Measurements from ENCODE around the gene POLR1D.

Gene POLR1D

DNA sequence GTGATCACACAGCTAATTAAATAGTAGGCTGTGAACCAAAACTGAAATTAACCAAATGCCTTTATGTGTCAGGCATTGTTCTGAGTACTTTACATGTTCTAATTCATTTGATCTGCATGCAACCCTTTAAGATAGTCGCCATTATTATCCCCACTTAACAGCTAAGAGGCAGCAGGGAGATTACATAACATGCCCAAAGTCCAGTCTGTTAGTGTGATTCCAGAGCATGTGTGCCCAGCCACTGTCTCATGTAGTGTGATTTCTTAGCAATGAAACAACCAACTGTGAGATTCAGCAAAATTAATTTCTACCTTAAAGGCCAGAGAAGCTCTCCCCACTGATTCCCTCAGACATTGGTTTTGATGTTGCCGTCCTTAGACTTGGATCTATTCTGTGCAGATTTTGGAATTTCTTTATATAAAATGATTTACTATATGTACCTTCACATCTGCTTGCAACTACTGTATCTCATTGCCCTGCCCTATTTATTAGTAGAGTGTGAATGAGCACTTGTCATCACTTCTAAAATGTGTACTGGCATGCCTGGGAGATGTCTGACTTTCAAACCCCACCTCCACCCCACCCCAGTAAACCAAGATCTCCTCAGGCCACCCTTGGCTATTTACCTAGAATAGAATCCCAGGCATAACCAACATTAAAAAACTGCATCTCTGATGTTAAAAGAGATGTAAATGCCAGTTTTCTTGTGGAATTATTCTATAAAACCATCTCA is 41.2 kb downstream of the POLR1D start:
- Histone ChIP-seq H3K27me3 (ENCODE audit: insufficient read depth, poor library complexity, severe bottlenecking) (no peaks in the 10 kb centered on the region), H3K4me3 (ENCODE audit: severe bottlenecking) (no peak overlapping the region), H3K27ac (ENCODE audit: poor library complexity, severe bottlenecking) (no peak overlapping the region), H3K36me3 (ENCODE audit: low read depth) (peaks cover 17% of the 10 kb centered on the region), H3K9me3 (ENCODE audit: severe bottlenecking) (no peaks in the 10 kb centered on the region), H3K4me1 (ENCODE audit: insufficient read depth, poor library complexity, severe bottlenecking) (peaks cover 11% of the 10 kb centered on the region)
- ATAC-seq (ENCODE audit: low read depth) (no peak), DNase-seq (ENCODE audit: low spot score) (no peak)
- no peak for TF ChIP-seq CTCF (IDR thresholded peaks at IDR 0.05; ENCODE audit: poor library complexity, severe bottlenecking)

DNA sequence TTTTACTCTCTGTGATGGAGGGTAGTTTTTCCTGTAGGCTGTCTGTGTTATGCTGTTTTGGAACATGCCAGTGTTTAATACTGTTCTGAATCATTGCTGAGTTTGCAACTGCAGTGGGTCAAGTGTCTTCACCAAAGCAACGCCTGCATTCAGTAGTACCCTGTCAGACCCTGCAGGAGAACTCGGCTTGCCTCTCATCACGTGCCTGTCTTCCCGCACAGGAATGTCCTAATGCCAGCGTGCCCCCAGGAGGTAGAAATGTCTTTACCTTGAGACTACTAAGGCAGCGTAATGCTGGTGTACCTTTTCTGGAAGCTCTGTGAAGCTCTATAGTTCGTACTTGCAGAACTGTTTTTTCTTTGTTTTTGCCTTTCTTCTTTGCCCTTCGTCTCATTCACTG is 42.3 kb downstream of the POLR1D start:
- Histone ChIP-seq H3K27ac (ENCODE audit: poor library complexity, severe bottlenecking) (no peak overlapping the region), H3K36me3 (ENCODE audit: low read depth) (peaks cover 14% of the 10 kb centered on the region), H3K9me3 (ENCODE audit: severe bottlenecking) (no peaks in the 10 kb centered on the region), H3K4me3 (ENCODE audit: severe bottlenecking) (no peak overlapping the region), H3K4me1 (ENCODE audit: insufficient read depth, poor library complexity, severe bottlenecking) (peaks cover 1% of the 10 kb centered on the region), H3K27me3 (ENCODE audit: insufficient read depth, poor library complexity, severe bottlenecking) (no peaks in the 10 kb centered on the region)
- ATAC-seq (ENCODE audit: low read depth) = no peak
- TF ChIP-seq CTCF (IDR thresholded peaks at IDR 0.05; ENCODE audit: poor library complexity, severe bottlenecking) = no peak
- DNase-seq (ENCODE audit: low spot score) = no peak

GRCh38 chr13:27665333-27665732 is 43.6 kb downstream of the POLR1D start:
- no peak for ATAC-seq (ENCODE audit: low read depth)
- Histone ChIP-seq H3K27me3 (ENCODE audit: insufficient read depth, poor library complexity, severe bottlenecking) (no peaks in the 10 kb centered on the region), H3K36me3 (ENCODE audit: low read depth) (peaks cover 9% of the 10 kb centered on the region; the same call in 1 of the 2 replicates), H3K4me1 (ENCODE audit: insufficient read depth, poor library complexity, severe bottlenecking) (no peaks in the 10 kb centered on the region), H3K4me3 (ENCODE audit: severe bottlenecking) (no peak overlapping the region), H3K27ac (ENCODE audit: poor library complexity, severe bottlenecking) (no peak overlapping the region), H3K9me3 (ENCODE audit: severe bottlenecking) (no peaks in the 10 kb centered on the region)
- DNase-seq (ENCODE audit: low spot score) = no peak
- TF ChIP-seq CTCF (IDR thresholded peaks at IDR 0.05; ENCODE audit: poor library complexity, severe bottlenecking) = peak; percentile 32

GRCh38 chr13:27665761-27666160 is 44.1 kb downstream of the POLR1D start:
- H3K27me3 ChIP-seq (ENCODE audit: insufficient read depth, poor library complexity, severe bottlenecking) = no peaks in the 10 kb centered on the region
- no peaks in the 10 kb centered on the region for H3K9me3 ChIP-seq (ENCODE audit: severe bottlenecking)
- no peak for ATAC-seq (ENCODE audit: low read depth)
- H3K36me3 ChIP-seq (ENCODE audit: low read depth) = peaks cover 9% of the 10 kb centered on the region; the same call in 1 of the 2 replicates
- no peak for DNase-seq (ENCODE audit: low spot score)
- no peak for TF ChIP-seq CTCF (IDR thresholded peaks at IDR 0.05; ENCODE audit: poor library complexity, severe bottlenecking)
- H3K4me1 ChIP-seq (ENCODE audit: insufficient read depth, poor library complexity, severe bottlenecking) = no peaks in the 10 kb centered on the region
- no peak overlapping the region for H3K4me3 ChIP-seq (ENCODE audit: severe bottlenecking)
- no peak overlapping the region for H3K27ac ChIP-seq (ENCODE audit: poor library complexity, severe bottlenecking)

DNA sequence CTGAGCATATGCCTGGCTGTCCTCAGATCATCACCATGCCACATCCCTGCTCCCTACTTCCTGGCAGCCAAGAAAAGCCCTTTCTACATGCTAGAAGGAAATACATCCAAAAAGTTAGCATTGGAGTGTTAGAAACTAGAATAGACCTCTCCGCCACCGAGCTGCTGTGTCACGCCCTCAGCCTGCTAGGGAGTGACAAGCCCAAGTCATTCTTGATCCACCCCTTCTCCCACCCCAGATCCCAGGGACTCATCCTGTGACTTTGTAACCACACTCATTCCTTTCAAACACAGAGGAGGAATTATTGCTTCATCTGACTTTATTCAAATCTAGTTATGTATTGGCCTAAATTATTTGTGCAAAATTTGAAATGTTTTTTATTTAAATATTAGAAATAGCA is 45.3 kb downstream of the POLR1D start:
- Histone ChIP-seq H3K36me3 (ENCODE audit: low read depth) (peaks cover 9% of the 10 kb centered on the region; the same call in 1 of the 2 replicates), H3K27ac (ENCODE audit: poor library complexity, severe bottlenecking) (no peak overlapping the region), H3K4me1 (ENCODE audit: insufficient read depth, poor library complexity, severe bottlenecking) (no peaks in the 10 kb centered on the region), H3K9me3 (ENCODE audit: severe bottlenecking) (no peaks in the 10 kb centered on the region), H3K27me3 (ENCODE audit: insufficient read depth, poor library complexity, severe bottlenecking) (no peaks in the 10 kb centered on the region), H3K4me3 (ENCODE audit: severe bottlenecking) (no peak overlapping the region)
- no peak for TF ChIP-seq CTCF (IDR thresholded peaks at IDR 0.05; ENCODE audit: poor library complexity, severe bottlenecking)
- ATAC-seq (ENCODE audit: low read depth) (no peak), DNase-seq (ENCODE audit: low spot score) (no peak)
